ENCODE measurements around the gene ELOVL2.

DNA sequence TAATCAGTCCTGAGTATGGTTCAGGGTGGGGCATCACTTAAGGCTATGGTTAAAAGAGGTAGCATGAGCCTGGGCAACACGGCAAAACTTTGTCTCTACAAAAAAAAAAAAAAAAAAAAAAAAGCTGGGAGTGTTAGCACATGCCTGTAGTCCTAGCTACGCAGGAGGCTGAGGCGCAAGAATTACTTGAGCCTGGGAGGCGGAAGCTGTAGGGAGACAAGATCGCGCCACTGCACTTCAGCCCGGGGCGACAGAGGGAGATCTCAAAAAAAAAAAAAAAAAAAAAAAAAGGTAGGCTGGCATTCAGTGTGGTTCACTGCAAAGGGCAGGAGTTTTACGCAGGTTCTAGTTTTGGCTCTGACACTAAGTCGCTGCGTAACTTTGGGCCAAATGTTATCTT lies 15.1 kb downstream of the ELOVL2 start:
- TF ChIP-seq CTCF (IDR thresholded peaks at IDR 0.05) (no peak), EZH2 (IDR thresholded peaks at IDR 0.05; ENCODE audit: borderline replicate concordance, insufficient read depth, low read depth, low read length, poor library complexity, severe bottlenecking) (no peak)

Measured in B cell (primary cell).